A549 (cell line): ENCODE measurements around the gene HLA-DMA.

Source experiments
- CTCF ChIP-seq: fragments of >200 bp; sonication (Bioruptor Twin); formaldehyde crosslinking; IDR thresholded peaks from 3 replicates; pipeline ENCODE4 v1.5.1; 2016
- EHMT2 ChIP-seq: fragments of 200-600 bp; sonication (generic); IDR thresholded peaks from 2 replicates; pipeline ENCODE4 v1.6.1; 2016; ENCODE audit warnings: antibody characterized with exemption, low read depth, mild to moderate bottlenecking, moderate library complexity
- GATA3 ChIP-seq: IDR thresholded peaks from 2 replicates; pipeline ENCODE4 v1.6.1; 2012; ENCODE audit warnings: borderline replicate concordance
- KDM5A ChIP-seq: fragments of 200-600 bp; sonication (generic); IDR thresholded peaks from 2 replicates; pipeline ENCODE4 v1.6.1; 2016; ENCODE audit warnings: antibody characterized with exemption, mild to moderate bottlenecking
- MYC ChIP-seq: IDR thresholded peaks from 2 replicates; pipeline ENCODE4 v1.6.1; 2012; ENCODE audit warnings: mild to moderate bottlenecking, inconsistent platforms, low read length, improper control_type of control experiment, borderline replicate concordance
- POLR2A ChIP-seq: IDR thresholded peaks from 2 replicates; pipeline ENCODE4 v1.6.1; 2012; ENCODE audit warnings: mild to moderate bottlenecking, low read length

- TF ChIP-seq EHMT2 = no peak
- TF ChIP-seq CTCF = no peak
- no peak for TF ChIP-seq GATA3
- TF ChIP-seq MYC = no peak
- TF ChIP-seq KDM5A = no peak
- TF ChIP-seq POLR2A = no peak
Observed at GRCh38 chr6:32991972-32992371, 39.1 kb upstream of the HLA-DMA start.
